ENCODE results near the gene STARD4. TPM values are rescaled to one million over a fixed set of nuclear protein-coding genes. Genes with fewer than 3 reads are reported as not detected.

The STARD4 gene
- polyA plus RNA-seq, 1 of the 3 experiments (the other 2 are of a cell fraction), result 10.0 TPM

DNA sequence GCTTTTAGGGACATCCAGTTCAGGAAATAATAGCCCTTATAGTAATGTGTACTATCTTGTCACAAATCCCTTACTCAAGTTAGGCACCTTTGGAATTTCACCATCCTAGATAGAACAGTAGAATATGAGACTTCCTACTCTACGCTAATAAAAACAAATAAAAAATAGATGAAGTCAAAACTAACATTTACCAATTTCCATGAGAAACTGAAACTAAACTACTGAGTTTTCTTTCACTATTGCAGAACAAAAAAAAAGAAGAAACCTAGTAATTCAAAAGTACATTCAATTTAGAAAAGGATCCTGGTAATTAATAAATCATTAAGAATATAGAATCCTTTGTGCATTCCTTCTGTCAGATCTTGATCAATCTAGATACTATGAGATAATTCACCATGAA is 14.0 kb downstream of the STARD4 start (continued):
- TF ChIP-seq, protein P1, sequence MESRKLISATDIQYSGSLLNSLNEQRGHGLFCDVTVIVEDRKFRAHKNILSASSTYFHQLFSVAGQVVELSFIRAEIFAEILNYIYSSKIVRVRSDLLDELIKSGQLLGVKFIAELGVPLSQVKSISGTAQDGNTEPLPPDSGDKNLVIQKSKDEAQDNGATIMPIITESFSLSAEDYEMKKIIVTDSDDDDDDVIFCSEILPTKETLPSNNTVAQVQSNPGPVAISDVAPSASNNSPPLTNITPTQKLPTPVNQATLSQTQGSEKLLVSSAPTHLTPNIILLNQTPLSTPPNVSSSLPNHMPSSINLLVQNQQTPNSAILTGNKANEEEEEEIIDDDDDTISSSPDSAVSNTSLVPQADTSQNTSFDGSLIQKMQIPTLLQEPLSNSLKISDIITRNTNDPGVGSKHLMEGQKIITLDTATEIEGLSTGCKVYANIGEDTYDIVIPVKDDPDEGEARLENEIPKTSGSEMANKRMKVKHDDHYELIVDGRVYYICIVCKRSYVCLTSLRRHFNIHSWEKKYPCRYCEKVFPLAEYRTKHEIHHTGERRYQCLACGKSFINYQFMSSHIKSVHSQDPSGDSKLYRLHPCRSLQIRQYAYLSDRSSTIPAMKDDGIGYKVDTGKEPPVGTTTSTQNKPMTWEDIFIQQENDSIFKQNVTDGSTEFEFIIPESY (IDR thresholded peaks at IDR 0.05; ENCODE audit: borderline replicate concordance, low read depth), result no peak

DNA sequence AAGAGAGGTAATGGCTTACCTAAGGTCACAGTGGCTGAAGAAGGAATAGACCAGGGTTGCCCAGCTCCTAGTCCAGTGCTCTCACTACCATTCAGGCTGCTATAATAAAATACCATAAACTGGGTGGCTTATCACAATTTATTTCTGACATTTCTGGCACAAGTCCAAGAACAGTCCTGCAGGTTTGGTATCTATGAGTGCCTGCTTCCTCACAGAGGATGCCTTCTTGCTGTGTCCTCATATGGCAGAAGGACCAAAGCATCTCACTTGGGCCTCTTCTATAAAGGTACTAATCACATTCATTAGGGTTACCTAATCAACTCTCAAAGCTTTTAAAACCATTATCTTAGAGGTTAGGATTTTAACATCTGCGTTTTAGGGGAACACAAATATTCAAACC is 17.2 kb downstream of the STARD4 start:
- no peaks in the 10 kb centered on the region for H3K9me3 ChIP-seq
- peak overlapping the region; percentile 20 to 89; a peak in 3 of 4 replicates for H3K27ac ChIP-seq (ENCODE audit: low read depth in 2 of 2, low read length in 1 of 2)
- H3K36me3 ChIP-seq (replicated peaks in 1 of 2; ENCODE audit: control insufficient read depth in 1 of 2, insufficient read depth in 2 of 2, low read length in 1 of 2), result peaks cover 18 to 42% of the 10 kb centered on the region in 2 experiments
- TF ChIP-seq, protein P2, sequence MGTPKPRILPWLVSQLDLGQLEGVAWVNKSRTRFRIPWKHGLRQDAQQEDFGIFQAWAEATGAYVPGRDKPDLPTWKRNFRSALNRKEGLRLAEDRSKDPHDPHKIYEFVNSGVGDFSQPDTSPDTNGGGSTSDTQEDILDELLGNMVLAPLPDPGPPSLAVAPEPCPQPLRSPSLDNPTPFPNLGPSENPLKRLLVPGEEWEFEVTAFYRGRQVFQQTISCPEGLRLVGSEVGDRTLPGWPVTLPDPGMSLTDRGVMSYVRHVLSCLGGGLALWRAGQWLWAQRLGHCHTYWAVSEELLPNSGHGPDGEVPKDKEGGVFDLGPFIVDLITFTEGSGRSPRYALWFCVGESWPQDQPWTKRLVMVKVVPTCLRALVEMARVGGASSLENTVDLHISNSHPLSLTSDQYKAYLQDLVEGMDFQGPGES (IDR thresholded peaks at IDR 0.05; ENCODE audit: low read depth, low read length), result no peak
- no peak for TF ChIP-seq TAF1 (IDR thresholded peaks at IDR 0.05; ENCODE audit: borderline replicate concordance, low read depth, low read length)
- no peak for TF ChIP-seq RXRA (IDR thresholded peaks at IDR 0.05; ENCODE audit: borderline replicate concordance, low read depth)
- no peak for TF ChIP-seq FOXJ3 (CRISPR knock-in tag; IDR thresholded peaks at IDR 0.05)
- TF ChIP-seq ELF1 (IDR thresholded peaks at IDR 0.05), result no peak
- TF ChIP-seq EP300 (IDR thresholded peaks at IDR 0.05; ENCODE audit: borderline replicate concordance in 1 of 2, low read depth in 1 of 2, low read length in 1 of 2), result peak in 1 of 2 experiments; percentile 32; a peak in 1 of 4 replicates
- TF ChIP-seq, protein P3, sequence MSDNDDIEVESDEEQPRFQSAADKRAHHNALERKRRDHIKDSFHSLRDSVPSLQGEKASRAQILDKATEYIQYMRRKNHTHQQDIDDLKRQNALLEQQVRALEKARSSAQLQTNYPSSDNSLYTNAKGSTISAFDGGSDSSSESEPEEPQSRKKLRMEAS (IDR thresholded peaks at IDR 0.05; ENCODE audit: low read depth), result no peak
- peak; percentile 30; the same call in 1 of the 2 replicates for TF ChIP-seq RCOR1 (IDR thresholded peaks at IDR 0.05; ENCODE audit: low read length)
- peak; percentile 60 for TF ChIP-seq NFIC (IDR thresholded peaks at IDR 0.05; ENCODE audit: borderline replicate concordance)
- TF ChIP-seq GATA2 (CRISPR knock-in tag; IDR thresholded peaks at IDR 0.05), result peak; percentile 56
- H3K9me2 ChIP-seq, result no peaks in the 10 kb centered on the region
- CTCF ChIA-PET, result interaction anchor here (0.9 to 2.0 kb wide), 5 partner anchors 10 to 666 kb away, joined by 3 to 6 read pairs (median 4); no protein-coding TSS in a partner anchor
- H3K9ac ChIP-seq, result no peak overlapping the region
- H3K79me2 ChIP-seq (ENCODE audit: insufficient read depth), result no peaks in the 10 kb centered on the region
- H3K27me3 ChIP-seq (ENCODE audit: insufficient read depth), result no peaks in the 10 kb centered on the region
- peak; percentile 38 for DNase-seq
- H3K4me2 ChIP-seq, result no peak overlapping the region
- H4K20me1 ChIP-seq (ENCODE audit: insufficient read depth), result no peaks in the 10 kb centered on the region
- peaks cover 8 to 17% of the 10 kb centered on the region in 2 experiments; a peak in 3 of 4 replicates for H3K4me1 ChIP-seq (ENCODE audit: control insufficient read depth in 1 of 2, insufficient read depth in 2 of 2, low read depth in 1 of 2, low read length in 1 of 2)
- WGBS (ENCODE audit: low lambda C conversion rate), result 79% methylated on average over 1 of the region's 1 CpG
- H3K4me3 ChIP-seq (ENCODE audit: low read depth in 2 of 2, low read length in 1 of 2), result no peak overlapping the region
- no peaks in the 10 kb centered on the region for H3F3A ChIP-seq (replicated peaks; ENCODE audit: insufficient read depth)
- H2AFZ ChIP-seq (ENCODE audit: low read depth), result no peak overlapping the region
- POLR2A ChIA-PET, result interaction anchor here (1.4 kb wide), 1 partner anchor 17 kb away, joined by 5 read pairs; no protein-coding TSS in a partner anchor

Measured in SK-N-SH (cell line).